ENCODE results near the gene GRIA1.

GRCh38 chr5:153508700-153509099, 18.2 kb downstream of the GRIA1 start:
- TF ChIP-seq YY1 (IDR thresholded peaks at IDR 0.05; ENCODE audit: insufficient read depth, insufficient read length) (no peak), SUZ12 (IDR thresholded peaks at IDR 0.05; ENCODE audit: extremely low read depth, insufficient read depth, insufficient read length) (no peak), ZNF274 (IDR thresholded peaks at IDR 0.05; ENCODE audit: low read depth, low read length) (no peak)
